ENCODE data around the gene PRND. TPM values are rescaled to one million over a fixed set of nuclear protein-coding genes. Genes with fewer than 3 reads are reported as not detected.
"Not testable (repeated sequence)": the region's sequence is repeated elsewhere in the genome, so short reads cannot be mapped to it uniquely, and the experiment has no call there.

The PRND gene
- total RNA-seq, 1 donor from 2014 or later: not detected

DNA sequence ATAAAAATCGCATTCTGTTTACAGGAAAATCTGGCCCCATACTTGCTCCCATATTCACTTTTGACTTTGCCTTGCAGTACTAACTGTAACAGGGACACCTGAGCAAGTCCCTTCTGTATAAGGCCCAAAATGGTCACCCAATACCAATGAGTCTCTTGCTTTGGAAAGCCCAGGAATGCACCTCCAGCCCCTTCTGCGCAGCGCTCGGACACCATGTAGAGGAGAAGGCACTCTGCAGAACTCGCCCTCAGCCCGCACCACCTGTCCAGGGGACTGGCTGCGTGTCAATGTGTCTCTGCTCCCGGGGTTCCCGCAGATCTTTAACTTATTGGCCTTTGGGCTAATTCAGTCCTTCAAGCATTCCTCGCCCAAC is 746 bp upstream of the PRND start:
- H3K4me3 Mint-ChIP-seq: no peak overlapping the region
- H3K27ac Mint-ChIP-seq: no peak overlapping the region
- no peak for DNase-seq (ENCODE audit: low spot score in 2 of 2, unreplicated experiment in 2 of 2)
- peaks cover 4% of the 10 kb centered on the region for H3K4me1 Mint-ChIP-seq
- peaks cover 22% of the 10 kb centered on the region for H3K27me3 Mint-ChIP-seq (ENCODE audit: low read depth)
- H3K36me3 Mint-ChIP-seq: no peaks in the 10 kb centered on the region
- TF ChIP-seq, protein P1, sequence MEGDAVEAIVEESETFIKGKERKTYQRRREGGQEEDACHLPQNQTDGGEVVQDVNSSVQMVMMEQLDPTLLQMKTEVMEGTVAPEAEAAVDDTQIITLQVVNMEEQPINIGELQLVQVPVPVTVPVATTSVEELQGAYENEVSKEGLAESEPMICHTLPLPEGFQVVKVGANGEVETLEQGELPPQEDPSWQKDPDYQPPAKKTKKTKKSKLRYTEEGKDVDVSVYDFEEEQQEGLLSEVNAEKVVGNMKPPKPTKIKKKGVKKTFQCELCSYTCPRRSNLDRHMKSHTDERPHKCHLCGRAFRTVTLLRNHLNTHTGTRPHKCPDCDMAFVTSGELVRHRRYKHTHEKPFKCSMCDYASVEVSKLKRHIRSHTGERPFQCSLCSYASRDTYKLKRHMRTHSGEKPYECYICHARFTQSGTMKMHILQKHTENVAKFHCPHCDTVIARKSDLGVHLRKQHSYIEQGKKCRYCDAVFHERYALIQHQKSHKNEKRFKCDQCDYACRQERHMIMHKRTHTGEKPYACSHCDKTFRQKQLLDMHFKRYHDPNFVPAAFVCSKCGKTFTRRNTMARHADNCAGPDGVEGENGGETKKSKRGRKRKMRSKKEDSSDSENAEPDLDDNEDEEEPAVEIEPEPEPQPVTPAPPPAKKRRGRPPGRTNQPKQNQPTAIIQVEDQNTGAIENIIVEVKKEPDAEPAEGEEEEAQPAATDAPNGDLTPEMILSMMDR (IDR thresholded peaks at IDR 0.05; ENCODE audit: unreplicated experiment): no peak
- no peaks in the 10 kb centered on the region for H3K9me3 Mint-ChIP-seq

DNA sequence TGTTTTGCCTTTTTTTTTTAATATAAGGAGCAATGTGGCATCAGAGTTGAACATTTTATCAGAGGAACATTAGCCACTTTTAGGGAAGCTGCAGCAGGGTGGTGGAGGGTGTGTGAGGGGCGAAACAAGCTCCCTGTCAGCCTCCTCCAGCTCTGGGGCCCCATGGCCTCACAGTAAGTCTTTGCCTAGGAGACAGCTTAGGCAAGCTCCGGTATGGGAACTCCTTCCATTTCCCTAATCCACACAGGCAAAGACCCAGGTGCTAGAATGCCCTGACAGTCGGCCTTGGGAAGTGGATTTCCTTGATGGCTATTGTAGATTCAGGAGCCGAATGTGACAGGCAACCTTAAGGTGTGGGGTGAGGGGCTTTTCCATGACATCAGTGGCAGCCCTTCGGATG is 862 bp downstream of the PRND start:
- H3K27me3 Mint-ChIP-seq (ENCODE audit: low read depth): peaks cover 17% of the 10 kb centered on the region
- H3K4me1 Mint-ChIP-seq: peaks cover 4% of the 10 kb centered on the region
- H3K27ac Mint-ChIP-seq: no peak overlapping the region
- H3K4me3 Mint-ChIP-seq: no peak overlapping the region
- H3K9me3 Mint-ChIP-seq: no peaks in the 10 kb centered on the region
- DNase-seq (ENCODE audit: low spot score in 2 of 2, unreplicated experiment in 2 of 2): no peak
- H3K36me3 Mint-ChIP-seq: no peaks in the 10 kb centered on the region
- TF ChIP-seq, protein P1 (IDR thresholded peaks at IDR 0.05; ENCODE audit: unreplicated experiment): no peak

DNA sequence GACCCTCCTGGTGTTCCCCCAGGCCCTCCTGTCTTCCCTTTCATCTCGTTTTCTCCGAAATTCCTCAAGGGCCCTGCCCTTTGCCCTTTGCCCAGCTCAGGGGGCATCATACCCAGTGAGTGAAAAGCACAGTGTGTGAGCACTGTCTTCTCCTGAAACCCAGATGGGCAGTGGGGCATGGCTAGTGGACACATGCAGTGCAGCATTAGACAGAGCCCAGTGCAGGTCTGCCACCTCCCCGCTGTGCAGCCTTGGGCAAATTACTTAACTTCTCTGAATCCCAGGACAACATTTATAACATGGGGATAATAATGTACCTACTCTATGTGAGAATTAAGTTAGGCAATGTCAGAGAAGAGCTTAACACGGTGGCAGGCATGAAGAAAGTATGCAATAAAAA is 1.3 kb downstream of the PRND start:
- H3K27ac Mint-ChIP-seq: no peak overlapping the region
- H3K27me3 Mint-ChIP-seq (ENCODE audit: low read depth): peaks cover 15% of the 10 kb centered on the region

DNA sequence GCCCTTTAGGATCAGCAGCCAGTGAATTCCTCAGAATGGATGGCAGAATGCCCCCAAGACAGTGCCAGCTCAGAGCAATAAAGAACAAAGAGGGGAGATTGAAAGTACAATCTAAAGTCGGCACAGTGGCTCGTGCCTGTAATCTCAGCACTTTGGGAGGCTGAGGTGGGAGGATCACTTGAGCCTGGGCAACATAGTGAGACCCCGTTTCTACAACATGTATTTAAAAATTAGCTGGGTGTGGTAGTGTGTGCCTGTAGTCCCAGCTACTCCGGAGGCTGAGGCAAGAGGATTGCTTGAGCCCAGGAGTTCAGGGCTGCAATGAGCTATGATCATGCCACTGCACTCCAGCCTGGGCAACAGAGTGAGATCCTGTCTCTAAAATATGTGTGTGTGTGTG is 1.8 kb downstream of the PRND start:
- not testable (repeated sequence) for H3K4me1 Mint-ChIP-seq; H3K27ac Mint-ChIP-seq; H3K4me3 Mint-ChIP-seq; H3K9me3 Mint-ChIP-seq; H3K36me3 Mint-ChIP-seq; DNase-seq (ENCODE audit: low spot score in 2 of 2, unreplicated experiment in 2 of 2)
- peaks cover 20% of the 10 kb centered on the region for H3K27me3 Mint-ChIP-seq (ENCODE audit: low read depth)

More for the DNA sequence above, 1.3 kb downstream of the PRND start:
- Mint-ChIP-seq H3K36me3 (no peaks in the 10 kb centered on the region), H3K4me3 (no peak overlapping the region), H3K4me1 (peaks cover 4% of the 10 kb centered on the region), H3K9me3 (no peaks in the 10 kb centered on the region)
- TF ChIP-seq, protein P1 (IDR thresholded peaks at IDR 0.05; ENCODE audit: unreplicated experiment): no peak
- DNase-seq (ENCODE audit: low spot score in 2 of 2, unreplicated experiment in 2 of 2): no peak

DNA sequence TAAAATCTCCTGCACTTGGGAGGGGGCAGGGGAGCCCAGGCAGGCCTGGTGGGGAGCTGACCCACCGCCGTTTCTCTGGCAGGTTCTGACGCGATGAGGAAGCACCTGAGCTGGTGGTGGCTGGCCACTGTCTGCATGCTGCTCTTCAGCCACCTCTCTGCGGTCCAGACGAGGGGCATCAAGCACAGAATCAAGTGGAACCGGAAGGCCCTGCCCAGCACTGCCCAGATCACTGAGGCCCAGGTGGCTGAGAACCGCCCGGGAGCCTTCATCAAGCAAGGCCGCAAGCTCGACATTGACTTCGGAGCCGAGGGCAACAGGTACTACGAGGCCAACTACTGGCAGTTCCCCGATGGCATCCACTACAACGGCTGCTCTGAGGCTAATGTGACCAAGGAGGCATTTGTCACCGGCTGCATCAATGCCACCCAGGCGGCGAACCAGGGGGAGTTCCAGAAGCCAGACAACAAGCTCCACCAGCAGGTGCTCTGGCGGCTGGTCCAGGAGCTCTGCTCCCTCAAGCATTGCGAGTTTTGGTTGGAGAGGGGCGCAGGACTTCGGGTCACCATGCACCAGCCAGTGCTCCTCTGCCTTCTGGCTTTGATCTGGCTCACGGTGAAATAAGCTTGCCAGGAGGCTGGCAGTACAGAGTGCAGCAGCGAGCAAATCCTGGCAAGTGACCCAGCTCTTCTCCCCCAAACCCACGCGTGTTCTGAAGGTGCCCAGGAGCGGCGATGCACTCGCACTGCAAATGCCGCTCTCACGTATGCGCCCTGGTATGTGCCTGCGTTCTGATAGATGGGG is 3.0 kb downstream of the PRND start:
- H3K4me3 Mint-ChIP-seq: no peak overlapping the region
- H3K36me3 Mint-ChIP-seq: no peaks in the 10 kb centered on the region
- TF ChIP-seq, protein P1 (IDR thresholded peaks at IDR 0.05; ENCODE audit: unreplicated experiment): no peak
- H3K27ac Mint-ChIP-seq: no peak overlapping the region
- peaks cover 27% of the 10 kb centered on the region for H3K27me3 Mint-ChIP-seq (ENCODE audit: low read depth)
- DNase-seq (ENCODE audit: low spot score in 2 of 2, unreplicated experiment in 2 of 2): no peak
- H3K9me3 Mint-ChIP-seq: no peaks in the 10 kb centered on the region
- H3K4me1 Mint-ChIP-seq: peaks cover 4% of the 10 kb centered on the region

DNA sequence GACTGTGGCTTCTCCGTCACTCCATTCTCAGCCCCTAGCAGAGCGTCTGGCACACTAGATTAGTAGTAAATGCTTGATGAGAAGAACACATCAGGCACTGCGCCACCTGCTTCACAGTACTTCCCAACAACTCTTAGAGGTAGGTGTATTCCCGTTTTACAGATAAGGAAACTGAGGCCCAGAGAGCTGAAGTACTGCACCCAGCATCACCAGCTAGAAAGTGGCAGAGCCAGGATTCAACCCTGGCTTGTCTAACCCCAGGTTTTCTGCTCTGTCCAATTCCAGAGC is 3.5 kb downstream of the PRND start:
- no peak overlapping the region for H3K27ac Mint-ChIP-seq
- H3K4me1 Mint-ChIP-seq: peaks cover 4% of the 10 kb centered on the region
- TF ChIP-seq, protein P1 (IDR thresholded peaks at IDR 0.05; ENCODE audit: unreplicated experiment): no peak
- H3K4me3 Mint-ChIP-seq: no peak overlapping the region
- H3K27me3 Mint-ChIP-seq (ENCODE audit: low read depth): peaks cover 27% of the 10 kb centered on the region
- no peaks in the 10 kb centered on the region for H3K36me3 Mint-ChIP-seq
- H3K9me3 Mint-ChIP-seq: no peaks in the 10 kb centered on the region
- no peak for DNase-seq (ENCODE audit: low spot score in 2 of 2, unreplicated experiment in 2 of 2)

Data from mesothelial cell of epicardium (in vitro differentiated cells).